Sigmoid colon (tissue), 4 donors: ENCODE results near the gene PCDHA8.
"Not testable (repeated sequence)": the region's sequence is repeated elsewhere in the genome, so short reads cannot be mapped to it uniquely, and the experiment has no call there.

Experiments used
- EP300 ChIP-seq, 4 donors: sonication (generic); formaldehyde crosslinking; IDR thresholded peaks; one replicate each; pipeline ENCODE4 v1.6.1; 2017; ENCODE audit warnings: antibody characterized with exemption in 4 of 4
- POLR2A ChIP-seq, 2 donors: fragments of 450-650 bp; IDR thresholded peaks; one replicate each; pipeline ENCODE4 v1.6.1; 2016; ENCODE audit warnings: antibody characterized with exemption in 2 of 2, mild to moderate bottlenecking in 2 of 2, moderate library complexity in 2 of 2
- POLR2AphosphoS5 ChIP-seq, 4 donors: sonication (generic); formaldehyde crosslinking; IDR thresholded peaks; one replicate each; pipeline ENCODE4 v1.6.1; 2017; ENCODE audit warnings: antibody characterized with exemption in 4 of 4
- TF ChIP-seq, protein P1 (sequence below), 4 experiments: fragments of 450-650 bp in 3 of 4; fragments of 200-600 bp in 1 of 4; IDR thresholded peaks; one replicate each; pipeline ENCODE4 v1.5.1; 2016 to 2019; ENCODE audit warnings: antibody characterized with exemption in 4 of 4, mild to moderate bottlenecking in 3 of 4, moderate library complexity in 2 of 4

DNA sequence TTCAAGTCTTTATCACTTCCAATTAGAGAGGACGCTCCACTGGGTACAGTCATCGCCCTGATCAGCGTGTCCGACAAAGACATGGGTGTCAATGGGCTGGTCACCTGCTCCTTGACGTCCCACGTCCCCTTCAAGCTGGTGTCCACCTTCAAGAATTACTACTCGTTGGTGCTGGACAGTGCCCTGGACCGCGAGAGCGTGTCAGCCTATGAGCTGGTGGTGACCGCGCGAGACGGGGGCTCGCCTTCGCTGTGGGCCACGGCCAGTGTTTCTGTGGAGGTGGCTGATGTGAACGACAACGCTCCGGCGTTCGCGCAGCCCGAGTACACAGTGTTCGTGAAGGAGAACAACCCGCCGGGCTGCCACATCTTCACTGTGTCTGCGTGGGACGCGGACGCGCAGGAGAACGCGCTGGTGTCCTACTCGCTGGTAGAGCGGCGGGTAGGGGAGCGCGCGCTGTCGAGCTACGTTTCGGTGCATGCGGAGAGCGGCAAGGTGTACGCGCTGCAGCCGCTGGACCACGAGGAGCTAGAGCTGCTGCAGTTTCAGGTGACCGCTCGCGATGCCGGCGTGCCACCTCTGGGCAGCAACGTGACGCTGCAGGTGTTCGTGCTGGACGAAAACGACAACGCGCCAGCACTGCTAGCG lies 32.6 kb upstream of the PCDHA8 start:
- not testable (repeated sequence) for TF ChIP-seq POLR2A, EP300, POLR2AphosphoS5 (IDR thresholded peaks at IDR 0.05)
- TF ChIP-seq, protein P1, sequence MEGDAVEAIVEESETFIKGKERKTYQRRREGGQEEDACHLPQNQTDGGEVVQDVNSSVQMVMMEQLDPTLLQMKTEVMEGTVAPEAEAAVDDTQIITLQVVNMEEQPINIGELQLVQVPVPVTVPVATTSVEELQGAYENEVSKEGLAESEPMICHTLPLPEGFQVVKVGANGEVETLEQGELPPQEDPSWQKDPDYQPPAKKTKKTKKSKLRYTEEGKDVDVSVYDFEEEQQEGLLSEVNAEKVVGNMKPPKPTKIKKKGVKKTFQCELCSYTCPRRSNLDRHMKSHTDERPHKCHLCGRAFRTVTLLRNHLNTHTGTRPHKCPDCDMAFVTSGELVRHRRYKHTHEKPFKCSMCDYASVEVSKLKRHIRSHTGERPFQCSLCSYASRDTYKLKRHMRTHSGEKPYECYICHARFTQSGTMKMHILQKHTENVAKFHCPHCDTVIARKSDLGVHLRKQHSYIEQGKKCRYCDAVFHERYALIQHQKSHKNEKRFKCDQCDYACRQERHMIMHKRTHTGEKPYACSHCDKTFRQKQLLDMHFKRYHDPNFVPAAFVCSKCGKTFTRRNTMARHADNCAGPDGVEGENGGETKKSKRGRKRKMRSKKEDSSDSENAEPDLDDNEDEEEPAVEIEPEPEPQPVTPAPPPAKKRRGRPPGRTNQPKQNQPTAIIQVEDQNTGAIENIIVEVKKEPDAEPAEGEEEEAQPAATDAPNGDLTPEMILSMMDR (IDR thresholded peaks at IDR 0.05): not testable (repeated sequence)
